HepG2 (cell line): ENCODE data around the gene MCRS1. TPM values are rescaled to one million over a fixed set of nuclear protein-coding genes. Genes with fewer than 3 reads are reported as not detected.
A peak's percentile ranks its signal among the peaks of the same experiment; 100 is the strongest.

Experiments
- CBX5 ChIP-seq: sonication (generic); formaldehyde crosslinking; IDR thresholded peaks from 2 replicates; pipeline ENCODE4 v1.4.0; 2020; ENCODE audit warnings: missing genetic modification reagents, borderline replicate concordance
- CREM ChIP-seq, 2 experiments: sonication (generic) in 1 of 2; formaldehyde crosslinking in 1 of 2; IDR thresholded peaks; 2 replicates each; pipeline versions ENCODE4 v1.4.0 to v1.6.1; 2016 to 2020; ENCODE audit warnings: antibody characterized with exemption in 1 of 2, mild to moderate bottlenecking in 1 of 2, missing genetic modification reagents in 1 of 2
- FOXC1 ChIP-seq: sonication (generic); formaldehyde crosslinking; IDR thresholded peaks from 2 replicates; pipeline ENCODE4 v1.8.0; 2022; ENCODE audit warnings: mild to moderate bottlenecking, missing genetic modification reagents, borderline replicate concordance
- HMGA1 ChIP-seq: sonication (generic); formaldehyde crosslinking; conservative IDR thresholded peaks from 2 replicates; pipeline ENCODE4 v1.4.0; 2020; ENCODE audit warnings: missing genetic modification reagents
- MBNL3 ChIP-seq: fragments of 250-450 bp; sonication (Bioruptor Pico); conservative IDR thresholded peaks from 2 replicates; pipeline ENCODE4 v1.8.0; 2022; ENCODE audit warnings: mild to moderate bottlenecking, inconsistent platforms
- MYC ChIP-seq: sonication (generic); formaldehyde crosslinking; IDR thresholded peaks from 2 replicates; pipeline ENCODE4 v1.9.0; 2021; ENCODE audit warnings: missing genetic modification reagents, borderline replicate concordance
- NFIC ChIP-seq: IDR thresholded peaks from 2 replicates; pipeline ENCODE4 v1.6.1; 2012; ENCODE audit warnings: mild to moderate bottlenecking, low read length, inconsistent platforms
- NR2F2 ChIP-seq: IDR thresholded peaks from 2 replicates; pipeline ENCODE4 v1.6.1; 2012; ENCODE audit warnings: low read depth, inconsistent platforms, borderline replicate concordance
- RBM39 ChIP-seq: fragments of 200-400 bp; formaldehyde crosslinking; IDR thresholded peaks from one replicate; pipeline ENCODE4 v1.6.1; 2018; ENCODE audit warnings: antibody characterized with exemption, mild to moderate bottlenecking, low read depth, low read length; ENCODE audit not compliant: poor library complexity, severe bottlenecking
- REL ChIP-seq: sonication (generic); formaldehyde crosslinking; conservative IDR thresholded peaks from 2 replicates; pipeline ENCODE4 v1.8.0; 2022; ENCODE audit warnings: mild to moderate bottlenecking, missing genetic modification reagents, moderate library complexity
- RFX3 ChIP-seq: IDR thresholded peaks from 2 replicates; pipeline ENCODE4 v1.6.1; 2016; ENCODE audit warnings: missing biosample characterization, missing genetic modification reagents
- SRSF1 ChIP-seq: fragments of 200-400 bp; formaldehyde crosslinking; optimal IDR thresholded peaks from 2 replicates; pipeline ENCODE3; 2017; ENCODE audit warnings: mild to moderate bottlenecking, low read depth, low read length, moderate library complexity
- TGIF2 ChIP-seq: IDR thresholded peaks from 2 replicates; pipeline ENCODE4 v1.6.1; 2016; ENCODE audit warnings: control low read depth, missing compliant biosample characterization
- ZFP90 ChIP-seq: sonication (generic); formaldehyde crosslinking; IDR thresholded peaks from 2 replicates; pipeline ENCODE4 v1.8.0; 2022; ENCODE audit warnings: missing genetic modification reagents, mild to moderate bottlenecking, inconsistent platforms, borderline replicate concordance
- ZNF17 ChIP-seq: sonication (generic); formaldehyde crosslinking; IDR thresholded peaks from 2 replicates; pipeline ENCODE4 v1.5.0; 2020; ENCODE audit warnings: mild to moderate bottlenecking, missing genetic modification reagents
- ZNF430 ChIP-seq: sonication (generic); formaldehyde crosslinking; IDR thresholded peaks from 2 replicates; pipeline ENCODE4 v1.9.0; 2021; ENCODE audit warnings: mild to moderate bottlenecking, missing genetic modification reagents
- ZNF484 ChIP-seq: sonication (generic); formaldehyde crosslinking; IDR thresholded peaks from 2 replicates; pipeline ENCODE4 v1.5.1; 2020; ENCODE audit warnings: mild to moderate bottlenecking, low read depth, missing genetic modification reagents, borderline replicate concordance
- ZNF607 ChIP-seq: sonication (generic); formaldehyde crosslinking; IDR thresholded peaks from 2 replicates; pipeline ENCODE4 v1.5.1; 2020; ENCODE audit warnings: missing genetic modification reagents, mild to moderate bottlenecking, borderline replicate concordance
- ZNF775 ChIP-seq: sonication (generic); formaldehyde crosslinking; IDR thresholded peaks from 2 replicates; pipeline ENCODE4 v1.4.0; 2020; ENCODE audit warnings: missing genetic modification reagents, mild to moderate bottlenecking, moderate library complexity, borderline replicate concordance
- polyA plus RNA-seq, 8 experiments: library from polyadenylated mRNA; depleted of rRNA in 3 of 8; stranded (reverse) in 7 of 8; unstranded in 1 of 8; fragments of >200 nt; fragmentation: Illumina TruSeq in 4 of 8; extraction: Trizol in 4 of 8; gene quantifications; 2 replicates each; pipeline versions ENCODE4 v1.2.1 to v1.2.3, GENCODE V29; 2011 to 2016; ENCODE audit warnings: low read depth in 4 of 8, missing spikeins in 1 of 8, mixed read lengths in 1 of 8; ENCODE audit not compliant: insufficient read depth in 1 of 8
- total RNA-seq, 5 experiments: library from RNA; depleted of rRNA; stranded (reverse); fragments of >200 nt; fragmentation: Illumina TruSeq; extraction: Trizol; gene quantifications; 2 replicates each; pipeline ENCODE4 v1.2.3, GENCODE V29; 2016; ENCODE audit warnings: low read depth in 1 of 5
- TF ChIP-seq, protein P1 (sequence below), 2 experiments: IDR thresholded peaks; 2 replicates each; pipeline ENCODE4 v1.6.1; 2011 to 2012; ENCODE audit warnings: low read length in 2 of 2, borderline replicate concordance in 1 of 2, low read depth in 1 of 2, mild to moderate bottlenecking in 1 of 2, moderate library complexity in 1 of 2
- TF ChIP-seq, protein P2 (sequence below): sonication (generic); formaldehyde crosslinking; IDR thresholded peaks from 2 replicates; pipeline ENCODE4 v1.4.0; 2020; ENCODE audit warnings: missing genetic modification reagents
- TF ChIP-seq, protein P3 (sequence below): sonication (generic); formaldehyde crosslinking; IDR thresholded peaks from 2 replicates; pipeline ENCODE4 v1.8.1; 2023; ENCODE audit warnings: mild to moderate bottlenecking, missing genetic modification reagents
- TF ChIP-seq, protein P4 (sequence below): IDR thresholded peaks from 2 replicates; pipeline ENCODE4 v1.6.1; 2016; ENCODE audit warnings: mild to moderate bottlenecking

Gene MCRS1
- total and polyA plus RNA-seq, 2 of the 13 experiments (the other 11 are each of a cell fraction or from before 2014, with no cell fraction given) = 51.0 to 66.3 TPM

DNA sequence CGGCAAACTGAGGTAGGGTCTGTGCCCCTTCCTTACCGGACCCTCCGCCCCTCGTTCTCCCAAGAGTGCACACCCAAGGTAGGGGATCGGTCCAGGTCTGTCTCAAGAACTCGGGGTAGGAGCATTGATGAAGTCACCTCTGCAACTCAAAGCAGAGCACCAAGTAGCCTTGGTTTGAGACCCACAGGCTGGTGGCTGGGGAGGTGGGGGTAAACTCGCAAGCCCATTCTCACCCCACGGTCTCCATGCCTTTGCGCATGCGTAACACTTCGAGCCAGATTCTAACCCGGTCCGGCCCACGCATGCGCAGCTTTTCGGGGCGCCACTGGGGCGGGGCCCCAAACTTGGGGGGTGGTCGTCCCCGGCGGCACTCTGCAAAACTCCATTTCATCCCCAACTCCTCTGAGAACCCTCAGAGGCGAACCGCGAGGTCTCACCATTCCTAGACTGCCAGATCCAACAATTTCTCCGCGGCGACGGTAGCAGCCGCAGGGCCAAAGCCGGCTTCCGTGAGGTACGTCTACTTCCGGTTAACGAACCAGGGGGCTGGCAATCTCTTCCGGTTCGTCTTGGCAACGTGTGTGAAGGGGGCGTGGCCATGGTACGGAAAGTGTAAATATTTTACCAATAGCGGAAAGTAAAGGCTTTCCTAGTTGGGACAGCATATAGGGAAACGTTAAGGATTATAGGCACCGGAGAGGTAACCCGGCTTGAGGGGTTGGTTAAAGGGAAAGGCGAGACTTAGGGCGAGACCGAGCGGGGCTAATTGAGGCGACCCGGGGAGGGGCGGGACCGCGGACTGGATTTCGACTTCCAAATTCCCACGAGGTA, at the start of gene MCRS1 (continued):
- TF ChIP-seq, protein P1, sequence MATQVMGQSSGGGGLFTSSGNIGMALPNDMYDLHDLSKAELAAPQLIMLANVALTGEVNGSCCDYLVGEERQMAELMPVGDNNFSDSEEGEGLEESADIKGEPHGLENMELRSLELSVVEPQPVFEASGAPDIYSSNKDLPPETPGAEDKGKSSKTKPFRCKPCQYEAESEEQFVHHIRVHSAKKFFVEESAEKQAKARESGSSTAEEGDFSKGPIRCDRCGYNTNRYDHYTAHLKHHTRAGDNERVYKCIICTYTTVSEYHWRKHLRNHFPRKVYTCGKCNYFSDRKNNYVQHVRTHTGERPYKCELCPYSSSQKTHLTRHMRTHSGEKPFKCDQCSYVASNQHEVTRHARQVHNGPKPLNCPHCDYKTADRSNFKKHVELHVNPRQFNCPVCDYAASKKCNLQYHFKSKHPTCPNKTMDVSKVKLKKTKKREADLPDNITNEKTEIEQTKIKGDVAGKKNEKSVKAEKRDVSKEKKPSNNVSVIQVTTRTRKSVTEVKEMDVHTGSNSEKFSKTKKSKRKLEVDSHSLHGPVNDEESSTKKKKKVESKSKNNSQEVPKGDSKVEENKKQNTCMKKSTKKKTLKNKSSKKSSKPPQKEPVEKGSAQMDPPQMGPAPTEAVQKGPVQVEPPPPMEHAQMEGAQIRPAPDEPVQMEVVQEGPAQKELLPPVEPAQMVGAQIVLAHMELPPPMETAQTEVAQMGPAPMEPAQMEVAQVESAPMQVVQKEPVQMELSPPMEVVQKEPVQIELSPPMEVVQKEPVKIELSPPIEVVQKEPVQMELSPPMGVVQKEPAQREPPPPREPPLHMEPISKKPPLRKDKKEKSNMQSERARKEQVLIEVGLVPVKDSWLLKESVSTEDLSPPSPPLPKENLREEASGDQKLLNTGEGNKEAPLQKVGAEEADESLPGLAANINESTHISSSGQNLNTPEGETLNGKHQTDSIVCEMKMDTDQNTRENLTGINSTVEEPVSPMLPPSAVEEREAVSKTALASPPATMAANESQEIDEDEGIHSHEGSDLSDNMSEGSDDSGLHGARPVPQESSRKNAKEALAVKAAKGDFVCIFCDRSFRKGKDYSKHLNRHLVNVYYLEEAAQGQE (IDR thresholded peaks at IDR 0.05; ENCODE audit: borderline replicate concordance in 1 of 2, low read depth in 1 of 2, low read length in 2 of 2) = no peak; a peak in 1 of 4 replicates
- TF ChIP-seq ZNF607 (CRISPR knock-in tag) = peak; percentile 59; the same call in 1 of the 2 replicates
- TF ChIP-seq CREM (IDR thresholded peaks at IDR 0.05) = peak; percentile 89
- TF ChIP-seq CREM (CRISPR knock-in tag; IDR thresholded peaks at IDR 0.05) = no peak
- TF ChIP-seq ZNF775 = no peak
- no peak for TF ChIP-seq MBNL3 (CRISPR knock-in tag)
- TF ChIP-seq NFIC = no peak
- peak; percentile 46; the same call in 1 of the 2 replicates for TF ChIP-seq CBX5
- TF ChIP-seq RBM39 = peak; percentile 35
- TF ChIP-seq, protein P2, sequence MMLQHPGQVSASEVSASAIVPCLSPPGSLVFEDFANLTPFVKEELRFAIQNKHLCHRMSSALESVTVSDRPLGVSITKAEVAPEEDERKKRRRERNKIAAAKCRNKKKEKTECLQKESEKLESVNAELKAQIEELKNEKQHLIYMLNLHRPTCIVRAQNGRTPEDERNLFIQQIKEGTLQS (CRISPR knock-in tag) = 0 out of 2 replicates have a peak, but pooled peaks have one; percentile 9
- no peak for TF ChIP-seq ZFP90
- no peak for TF ChIP-seq NR2F2
- TF ChIP-seq RFX3 (CRISPR knock-in tag) = no peak; the same call in 1 of the 2 replicates
- TF ChIP-seq, protein P3, sequence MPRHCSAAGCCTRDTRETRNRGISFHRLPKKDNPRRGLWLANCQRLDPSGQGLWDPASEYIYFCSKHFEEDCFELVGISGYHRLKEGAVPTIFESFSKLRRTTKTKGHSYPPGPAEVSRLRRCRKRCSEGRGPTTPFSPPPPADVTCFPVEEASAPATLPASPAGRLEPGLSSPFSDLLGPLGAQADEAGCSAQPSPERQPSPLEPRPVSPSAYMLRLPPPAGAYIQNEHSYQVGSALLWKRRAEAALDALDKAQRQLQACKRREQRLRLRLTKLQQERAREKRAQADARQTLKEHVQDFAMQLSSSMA (CRISPR knock-in tag) = no peak
- peak; percentile 32 for TF ChIP-seq SRSF1
- no peak; the same call in 1 of the 2 replicates for TF ChIP-seq ZNF430 (CRISPR knock-in tag)
- no peak for TF ChIP-seq TGIF2 (CRISPR knock-in tag)
- no peak for TF ChIP-seq ZNF17 (CRISPR knock-in tag)
- TF ChIP-seq, protein P4, sequence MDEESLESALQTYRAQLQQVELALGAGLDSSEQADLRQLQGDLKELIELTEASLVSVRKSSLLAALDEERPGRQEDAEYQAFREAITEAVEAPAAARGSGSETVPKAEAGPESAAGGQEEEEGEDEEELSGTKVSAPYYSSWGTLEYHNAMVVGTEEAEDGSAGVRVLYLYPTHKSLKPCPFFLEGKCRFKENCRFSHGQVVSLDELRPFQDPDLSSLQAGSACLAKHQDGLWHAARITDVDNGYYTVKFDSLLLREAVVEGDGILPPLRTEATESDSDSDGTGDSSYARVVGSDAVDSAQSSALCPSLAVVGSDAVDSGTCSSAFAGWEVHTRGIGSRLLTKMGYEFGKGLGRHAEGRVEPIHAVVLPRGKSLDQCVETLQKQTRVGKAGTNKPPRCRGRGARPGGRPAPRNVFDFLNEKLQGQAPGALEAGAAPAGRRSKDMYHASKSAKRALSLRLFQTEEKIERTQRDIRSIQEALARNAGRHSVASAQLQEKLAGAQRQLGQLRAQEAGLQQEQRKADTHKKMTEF (CRISPR knock-in tag) = peak; percentile 65
- TF ChIP-seq FOXC1 (CRISPR knock-in tag) = peak; percentile 43
- 0 out of 2 replicates have a peak, but pooled peaks have one; percentile 63 for TF ChIP-seq REL (CRISPR knock-in tag)
- TF ChIP-seq ZNF484 (CRISPR knock-in tag) = no peak
- TF ChIP-seq MYC (CRISPR knock-in tag) = peak; percentile 86
- no peak for TF ChIP-seq HMGA1 (CRISPR knock-in tag)
